Right atrium auricular region (tissue), 2 donors: ENCODE measurements around the gene KLK10. TPM values are rescaled to one million over a fixed set of nuclear protein-coding genes. Genes with fewer than 3 reads are reported as not detected.
A peak's percentile ranks its signal among the peaks of the same experiment; 100 is the strongest.

Experiments
- DNase-seq: peaks from one replicate; pipeline ENCODE4 v3.0.0-alpha.2; 2019; ENCODE audit warnings: low spot score
- H3K27ac ChIP-seq, 2 donors: fragments of 200-600 bp; sonication (generic); 1 replicate in 1 of 2; 2 replicates in 1 of 2; pipeline ENCODE4 v1.5.1; 2016 to 2019
- H3K27me3 ChIP-seq, 2 donors: fragments of 200-600 bp; sonication (generic); one replicate each; pipeline versions ENCODE4 v1.5.1 to v1.6.0; 2017 to 2019
- H3K36me3 ChIP-seq: fragments of 200-600 bp; sonication (generic); one replicate; pipeline ENCODE4 v1.5.1; 2016
- H3K4me1 ChIP-seq, 2 donors: fragments of 200-600 bp; sonication (generic); one replicate each; pipeline versions ENCODE4 v1.5.1 to v1.6.0; 2017 to 2019
- H3K4me3 ChIP-seq, 2 donors: fragments of 200-600 bp; sonication (generic); 1 replicate in 1 of 2; 2 replicates in 1 of 2; pipeline ENCODE4 v1.5.1; 2017 to 2019; ENCODE audit warnings: mild to moderate bottlenecking in 1 of 2, moderate library complexity in 1 of 2
- H3K9me3 ChIP-seq, 2 donors: fragments of 200-600 bp; sonication (generic); one replicate each; pipeline ENCODE4 v1.5.1; 2019
- total RNA-seq, 2 donors: library from RNA; depleted of rRNA; stranded (reverse); fragments of >200 nt; gene quantifications; one replicate each; pipeline ENCODE4 v1.1.0, GENCODE V29; 2016
- TF ChIP-seq, protein P1 (sequence below), 2 donors: fragments of 200-600 bp; sonication (generic); IDR thresholded peaks; one replicate each; pipeline ENCODE4 v1.5.1; 2019; ENCODE audit warnings: antibody characterized with exemption in 2 of 2

KLK10 gene, protein sequence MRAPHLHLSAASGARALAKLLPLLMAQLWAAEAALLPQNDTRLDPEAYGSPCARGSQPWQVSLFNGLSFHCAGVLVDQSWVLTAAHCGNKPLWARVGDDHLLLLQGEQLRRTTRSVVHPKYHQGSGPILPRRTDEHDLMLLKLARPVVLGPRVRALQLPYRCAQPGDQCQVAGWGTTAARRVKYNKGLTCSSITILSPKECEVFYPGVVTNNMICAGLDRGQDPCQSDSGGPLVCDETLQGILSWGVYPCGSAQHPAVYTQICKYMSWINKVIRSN
- total RNA-seq, result 1 to 10 TPM in 1 of 2 donors, not detected in 1; 4.5 TPM

- H3K36me3 ChIP-seq, result no peaks in the 10 kb centered on the region
- peaks cover 9 to 11% of the 10 kb centered on the region in 2 donors for H3K27me3 ChIP-seq
- DNase-seq, result no peak
- H3K9me3 ChIP-seq, result no peaks in the 10 kb centered on the region
- H3K4me1 ChIP-seq, result peaks cover 0 to 25% of the 10 kb centered on the region in 2 donors
- H3K27ac ChIP-seq, result no peak within 1 kb of the TSS
- TF ChIP-seq, protein P1, sequence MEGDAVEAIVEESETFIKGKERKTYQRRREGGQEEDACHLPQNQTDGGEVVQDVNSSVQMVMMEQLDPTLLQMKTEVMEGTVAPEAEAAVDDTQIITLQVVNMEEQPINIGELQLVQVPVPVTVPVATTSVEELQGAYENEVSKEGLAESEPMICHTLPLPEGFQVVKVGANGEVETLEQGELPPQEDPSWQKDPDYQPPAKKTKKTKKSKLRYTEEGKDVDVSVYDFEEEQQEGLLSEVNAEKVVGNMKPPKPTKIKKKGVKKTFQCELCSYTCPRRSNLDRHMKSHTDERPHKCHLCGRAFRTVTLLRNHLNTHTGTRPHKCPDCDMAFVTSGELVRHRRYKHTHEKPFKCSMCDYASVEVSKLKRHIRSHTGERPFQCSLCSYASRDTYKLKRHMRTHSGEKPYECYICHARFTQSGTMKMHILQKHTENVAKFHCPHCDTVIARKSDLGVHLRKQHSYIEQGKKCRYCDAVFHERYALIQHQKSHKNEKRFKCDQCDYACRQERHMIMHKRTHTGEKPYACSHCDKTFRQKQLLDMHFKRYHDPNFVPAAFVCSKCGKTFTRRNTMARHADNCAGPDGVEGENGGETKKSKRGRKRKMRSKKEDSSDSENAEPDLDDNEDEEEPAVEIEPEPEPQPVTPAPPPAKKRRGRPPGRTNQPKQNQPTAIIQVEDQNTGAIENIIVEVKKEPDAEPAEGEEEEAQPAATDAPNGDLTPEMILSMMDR (IDR thresholded peaks at IDR 0.05), result no peak
- peak within 1 kb of the TSS; percentile 7 to 47 for H3K4me3 ChIP-seq
These were observed at the start of gene KLK10 for GRCh38 chr19:51019544-51019925. Gene KLK10 (minus strand): TSS chr19:51019709. CDS start chr19:51019130, 579 bp downstream.

DNA sequence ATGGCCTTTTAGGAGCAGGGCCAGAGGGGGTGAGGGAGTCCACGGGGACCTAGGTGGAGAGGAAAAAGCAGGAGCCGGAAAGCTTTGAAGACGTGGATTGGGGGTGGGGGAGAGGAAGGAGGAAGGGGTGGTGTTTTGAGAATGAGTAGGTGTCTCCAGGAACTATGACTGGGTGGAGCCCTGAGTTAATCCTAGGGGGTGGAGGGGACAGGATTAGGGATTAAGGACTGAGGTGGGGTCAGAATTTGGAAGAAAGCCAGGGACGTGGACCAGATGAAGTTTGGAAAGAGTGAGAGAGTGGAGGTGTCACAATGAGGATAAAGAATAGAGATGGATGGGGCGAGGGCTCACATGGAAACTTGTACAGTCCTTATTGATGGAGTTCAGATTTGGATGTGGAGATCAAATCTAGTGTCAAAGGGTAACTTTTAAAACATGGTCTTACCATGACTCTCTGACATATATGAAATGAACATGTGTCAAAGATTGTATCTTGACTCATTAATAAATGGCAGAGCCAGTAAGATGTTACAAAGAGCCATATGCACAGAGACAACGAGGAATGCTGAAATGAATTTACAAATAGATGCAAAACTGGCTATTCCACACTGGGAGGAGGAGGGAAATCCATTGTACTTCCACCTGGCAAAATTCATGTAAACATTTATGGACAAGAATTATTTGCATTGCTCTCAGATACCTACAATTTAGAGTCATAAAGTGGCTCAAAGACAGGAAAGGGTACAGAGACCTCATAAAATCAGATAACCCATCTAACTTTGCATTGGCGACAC is 47.1 kb upstream of the KLK10 start:
- TF ChIP-seq, protein P1 (IDR thresholded peaks at IDR 0.05), result no peak

GRCh38 chr19:51065221-51065960 is 45.9 kb upstream of the KLK10 start:
- Histone ChIP-seq H3K9me3 (no peaks in the 10 kb centered on the region), H3K27ac (no peak overlapping the region), H3K27me3 (peaks cover 0 to 6% of the 10 kb centered on the region in 2 donors), H3K4me1 (peaks cover 0 to 14% of the 10 kb centered on the region in 2 donors), H3K36me3 (no peaks in the 10 kb centered on the region), H3K4me3 (peak overlapping the region in 1 of 2 donors; percentile 46)
- DNase-seq, result no peak
- TF ChIP-seq, protein P1 (IDR thresholded peaks at IDR 0.05), result no peak

More for the DNA sequence above, 47.1 kb upstream of the KLK10 start:
- DNase-seq, result no peak
- no peak overlapping the region for H3K4me3 ChIP-seq
- H3K36me3 ChIP-seq, result no peaks in the 10 kb centered on the region
- no peak overlapping the region for H3K27ac ChIP-seq
- H3K4me1 ChIP-seq, result peaks cover 0 to 14% of the 10 kb centered on the region in 2 donors
- H3K9me3 ChIP-seq, result no peaks in the 10 kb centered on the region
- peaks cover 0 to 6% of the 10 kb centered on the region in 2 donors for H3K27me3 ChIP-seq

DNA sequence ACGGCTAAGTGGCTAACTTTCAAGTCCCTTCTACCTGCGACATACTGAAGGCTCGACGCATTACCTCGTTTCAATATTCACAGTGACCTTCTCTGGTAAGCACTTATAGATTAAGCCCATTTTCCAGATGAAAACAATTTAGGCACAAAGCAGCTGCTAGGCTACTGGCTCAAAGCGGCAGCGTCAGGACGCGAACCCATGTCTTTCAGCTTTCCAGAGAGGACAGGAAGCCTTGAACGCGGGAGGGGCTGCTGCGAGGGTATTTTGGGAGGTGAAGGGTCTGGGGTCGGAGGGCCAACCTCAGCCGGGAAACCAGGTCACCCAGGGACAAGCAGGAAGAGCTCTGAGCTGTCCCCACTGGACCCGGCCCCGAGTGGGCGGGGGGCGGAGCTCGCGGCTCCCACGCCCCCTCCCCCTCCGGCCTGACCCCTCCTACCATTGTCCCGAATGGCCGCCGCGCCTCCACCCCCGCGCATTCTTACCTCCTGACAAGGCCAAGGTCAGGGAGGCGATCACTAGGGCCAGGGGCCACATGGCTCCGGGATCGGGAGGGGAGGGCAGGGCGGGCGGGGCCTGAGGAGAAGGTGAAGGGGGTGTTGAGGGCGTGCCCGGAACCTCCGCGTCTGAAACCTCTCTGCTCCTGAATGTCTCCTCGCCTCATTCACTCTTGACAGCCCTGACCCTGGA is 45.2 kb upstream of the KLK10 start, which contains the start of gene KLK13:
KLK13 (minus strand) TSS at position 559 of the 687 bp plus-strand sequence; CDS start at position 534, 25 bp downstream.
- Histone ChIP-seq H3K27me3 (peaks cover 0 to 6% of the 10 kb centered on the region in 2 donors), H3K36me3 (no peaks in the 10 kb centered on the region), H3K9me3 (no peaks in the 10 kb centered on the region), H3K27ac (no peak within 1 kb of the TSS), H3K4me3 (peak within 1 kb of the TSS in 1 of 2 donors; percentile 46), H3K4me1 (peaks cover 0 to 14% of the 10 kb centered on the region in 2 donors)
- TF ChIP-seq, protein P1 (IDR thresholded peaks at IDR 0.05), result no peak
- no peak for DNase-seq

DNA sequence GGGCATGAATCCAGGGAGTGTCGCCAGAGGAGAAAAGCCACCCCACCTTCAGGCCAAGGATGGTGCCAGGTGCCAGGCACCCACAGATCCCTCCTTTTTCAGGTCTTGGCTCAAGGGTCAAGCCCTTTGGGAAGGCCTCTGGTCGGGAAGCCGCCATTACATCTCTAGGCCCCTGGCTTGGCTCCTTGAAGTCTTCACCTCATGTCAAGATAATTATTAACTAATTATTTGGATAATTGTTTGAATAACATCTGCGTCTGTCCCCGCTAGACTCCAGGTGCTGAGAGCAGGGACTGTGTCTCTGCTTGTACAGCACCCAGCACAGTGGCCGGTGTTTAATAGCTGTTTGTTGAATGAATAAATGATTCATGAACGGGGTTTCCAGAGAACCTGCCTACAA is 44.2 kb upstream of the KLK10 start:
- TF ChIP-seq, protein P1 (IDR thresholded peaks at IDR 0.05), result no peak
- H3K27ac ChIP-seq, result no peak overlapping the region
- no peaks in the 10 kb centered on the region for H3K9me3 ChIP-seq
- no peak for DNase-seq
- H3K27me3 ChIP-seq, result peaks cover 0 to 6% of the 10 kb centered on the region in 2 donors
- no peak overlapping the region for H3K4me3 ChIP-seq
- H3K36me3 ChIP-seq, result no peaks in the 10 kb centered on the region
- H3K4me1 ChIP-seq, result peaks cover 0 to 14% of the 10 kb centered on the region in 2 donors
